Stimulated activated CD4-positive, alpha-beta T cell treated with anti-CD3 and anti-CD28 coated beads, Interleukin-15, amount 100 ng/mL, for 1 hour (primary cell): ENCODE data around the gene GIT1.
"Not testable (repeated sequence)": the region's sequence is repeated elsewhere in the genome, so short reads cannot be mapped to it uniquely, and the experiment has no call there.

Experiments used
- DNase-seq, 2 donors: peaks; one replicate each; pipeline ENCODE4 v3.0.0-alpha.2; 2020; ENCODE audit warnings: low read depth in 1 of 2, low spot score in 1 of 2

Gene GIT1

DNA sequence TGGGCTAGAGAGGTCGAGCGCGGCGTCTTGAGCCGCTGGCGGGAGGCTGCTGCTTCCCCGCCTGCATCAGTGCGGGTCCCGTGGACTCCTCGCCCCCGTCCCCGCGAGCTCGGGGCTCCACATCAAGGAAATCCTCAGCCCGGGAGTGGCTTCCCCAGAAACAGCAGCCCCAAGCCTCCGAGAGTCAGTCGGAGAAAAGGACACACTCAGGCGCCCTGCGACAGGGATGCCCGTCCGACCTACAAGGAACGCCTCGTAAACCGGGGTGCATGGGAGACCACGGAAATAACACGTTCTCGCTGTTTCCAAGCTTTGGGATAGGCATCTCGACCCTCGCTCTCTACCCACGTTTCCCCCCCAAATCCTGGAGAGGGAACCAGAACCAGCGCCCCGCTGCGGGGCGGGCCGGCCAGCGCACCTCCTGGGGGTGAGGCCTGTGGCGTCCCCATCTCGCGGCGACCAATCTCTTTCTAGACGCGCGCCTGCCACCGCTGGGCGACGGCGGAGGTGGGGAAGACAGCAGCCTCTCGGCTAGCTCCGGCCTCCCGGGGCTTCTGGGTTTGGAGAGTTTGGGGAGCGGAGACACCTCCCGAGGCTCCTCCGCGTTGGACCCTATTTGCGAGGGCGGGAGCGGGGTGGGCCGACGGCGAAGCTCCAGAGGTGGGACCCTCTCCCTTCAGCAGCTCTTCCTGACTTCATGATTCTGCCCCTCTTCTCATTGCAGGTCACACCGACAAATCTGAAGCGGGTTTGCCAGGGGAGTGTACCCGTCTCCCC, 21.7 kb downstream of the GIT1 start:
- peak; percentile 57 to 60 for DNase-seq

DNA sequence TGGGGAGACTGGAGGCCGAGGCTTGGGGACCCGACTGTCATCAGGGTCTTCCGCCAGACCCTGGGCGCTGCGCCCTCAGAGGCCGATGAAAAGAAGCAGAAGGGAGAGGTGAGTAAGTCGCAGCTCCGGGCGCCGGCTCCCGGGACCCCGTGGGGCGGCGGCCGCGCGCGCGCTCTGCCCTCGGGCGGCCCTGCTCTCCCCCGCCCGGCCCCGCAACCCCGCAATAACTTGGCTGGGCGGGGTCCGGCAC, 22.2 kb downstream of the GIT1 start:
- DNase-seq = no peak

DNA sequence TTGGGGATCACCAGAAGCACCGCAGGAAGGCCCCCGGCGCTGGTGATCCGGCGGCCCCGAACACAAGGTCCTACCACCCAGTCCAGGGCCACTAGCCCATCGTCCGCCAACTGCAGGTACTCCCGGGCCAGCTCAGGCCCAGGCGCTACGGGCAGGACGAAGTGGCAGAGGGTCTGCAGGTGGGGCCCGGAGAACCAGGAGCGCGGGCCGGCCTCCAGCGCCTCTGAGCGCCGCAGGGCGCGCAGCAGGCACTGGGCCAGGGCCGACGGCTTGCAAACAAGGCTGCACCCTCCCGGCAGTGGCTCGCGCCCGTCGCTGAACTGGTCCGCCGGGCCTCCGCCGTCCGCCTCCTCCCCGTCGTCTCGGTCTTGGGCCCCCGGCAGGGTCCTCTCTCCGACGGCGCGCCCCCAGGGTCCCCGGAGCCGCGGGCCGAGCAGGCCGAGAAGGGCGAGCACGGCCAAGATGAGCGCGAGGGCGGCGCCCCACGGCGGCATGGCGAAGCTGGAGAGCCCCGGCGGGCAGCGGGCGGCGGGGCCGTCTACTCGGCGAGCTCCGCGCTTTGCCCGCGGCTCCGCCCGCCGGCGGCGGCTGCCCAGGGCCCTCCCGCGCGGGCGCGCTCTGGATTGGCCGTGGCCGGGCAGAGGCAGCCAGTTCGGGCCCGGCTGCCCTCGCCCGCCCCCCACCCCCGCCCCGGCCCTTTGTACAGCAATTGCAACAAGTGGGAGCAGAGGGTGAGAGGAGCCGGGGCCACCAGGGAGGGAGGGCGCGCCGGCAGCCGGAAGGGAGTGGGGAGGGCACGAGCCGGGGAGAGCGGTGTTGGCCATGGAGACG, 22.8 kb downstream of the GIT1 start, which contains the start of gene ABHD15:
ABHD15 (minus strand) TSS at position 565 of the 831 bp plus-strand sequence; CDS start at position 494, 71 bp downstream.
- DNase-seq = no peak

DNA sequence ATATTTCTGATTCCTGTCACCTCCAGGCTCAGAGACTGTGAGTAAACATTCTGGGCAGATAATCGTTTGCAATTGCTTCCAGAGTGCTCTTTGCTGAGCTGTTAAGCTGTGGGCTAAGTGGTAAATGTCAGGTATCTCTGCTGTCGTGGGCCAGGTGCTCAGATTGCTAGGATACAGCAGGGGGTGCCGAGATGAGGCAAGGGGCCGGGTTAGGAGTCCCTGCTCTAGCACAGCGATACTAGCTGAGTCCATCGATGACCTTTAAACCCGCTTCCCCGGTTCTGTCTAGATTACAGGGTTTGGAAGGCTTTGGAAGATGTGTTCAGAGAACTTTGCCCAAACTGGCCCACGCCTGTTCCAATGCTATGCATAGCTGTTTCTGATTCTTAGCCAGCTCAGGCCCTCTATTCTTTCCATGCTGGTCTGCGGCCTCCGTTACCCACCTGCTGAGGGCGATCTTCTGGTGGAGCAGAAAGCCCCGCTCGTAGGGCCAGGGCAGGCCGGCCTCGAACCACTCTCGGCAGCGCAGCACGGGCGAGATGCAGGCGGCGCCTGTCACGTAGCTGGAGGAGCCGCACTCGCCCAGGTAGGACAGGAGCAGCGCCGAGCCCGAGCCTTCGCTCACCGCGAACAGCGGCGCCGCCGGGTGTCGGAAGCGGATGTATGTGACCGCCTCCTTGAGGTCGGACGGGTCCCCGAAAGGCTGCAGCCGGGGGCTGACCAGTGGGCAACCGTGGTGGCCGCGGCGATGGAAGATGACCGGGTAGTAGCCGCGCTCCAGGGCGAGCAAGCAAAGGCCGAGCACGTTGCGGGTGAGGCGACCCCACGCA, 23.6 kb downstream of the GIT1 start:
- DNase-seq = peak in 1 of 2 donors; percentile 48

DNA sequence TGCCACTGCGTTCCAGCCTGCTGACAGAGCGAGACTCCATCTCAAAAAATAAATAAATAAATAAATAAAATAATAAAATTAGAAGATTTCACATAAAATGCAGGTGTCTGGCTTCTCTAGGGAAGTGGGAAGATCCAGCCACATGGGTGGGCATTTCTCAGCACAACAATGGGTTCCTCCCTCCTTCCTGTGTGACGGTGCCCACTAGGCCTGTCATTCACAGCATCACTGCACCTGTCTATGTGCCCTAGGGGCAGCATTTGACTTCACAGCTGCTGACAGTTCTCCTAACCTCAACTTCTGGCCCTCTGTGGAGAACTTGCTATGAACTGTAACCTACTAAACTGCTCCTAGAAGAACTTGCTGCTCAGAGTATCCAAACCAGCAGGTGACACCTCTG, 25.6 kb downstream of the GIT1 start:
- no peak for DNase-seq

DNA sequence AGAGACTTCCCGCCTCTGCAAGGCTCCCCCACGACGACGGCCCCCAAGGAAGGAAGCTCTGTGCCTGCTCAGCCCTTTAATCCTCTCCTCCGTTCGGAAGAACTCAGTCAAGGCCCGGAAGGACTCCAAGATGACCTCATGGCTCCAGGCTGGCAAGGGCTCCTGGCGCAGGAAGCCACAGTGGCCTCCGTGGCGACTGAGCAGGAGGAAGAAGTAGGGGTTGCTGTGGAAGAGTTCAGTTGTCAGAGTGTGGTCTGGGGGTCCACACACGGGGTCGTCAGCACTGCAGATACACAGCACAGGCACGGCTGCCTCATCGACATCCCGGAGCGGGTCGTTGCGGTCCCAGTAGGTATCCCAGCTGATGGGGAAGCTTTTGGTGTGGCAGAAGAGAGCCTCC, 26.8 kb downstream of the GIT1 start:
- no peak for DNase-seq

DNA sequence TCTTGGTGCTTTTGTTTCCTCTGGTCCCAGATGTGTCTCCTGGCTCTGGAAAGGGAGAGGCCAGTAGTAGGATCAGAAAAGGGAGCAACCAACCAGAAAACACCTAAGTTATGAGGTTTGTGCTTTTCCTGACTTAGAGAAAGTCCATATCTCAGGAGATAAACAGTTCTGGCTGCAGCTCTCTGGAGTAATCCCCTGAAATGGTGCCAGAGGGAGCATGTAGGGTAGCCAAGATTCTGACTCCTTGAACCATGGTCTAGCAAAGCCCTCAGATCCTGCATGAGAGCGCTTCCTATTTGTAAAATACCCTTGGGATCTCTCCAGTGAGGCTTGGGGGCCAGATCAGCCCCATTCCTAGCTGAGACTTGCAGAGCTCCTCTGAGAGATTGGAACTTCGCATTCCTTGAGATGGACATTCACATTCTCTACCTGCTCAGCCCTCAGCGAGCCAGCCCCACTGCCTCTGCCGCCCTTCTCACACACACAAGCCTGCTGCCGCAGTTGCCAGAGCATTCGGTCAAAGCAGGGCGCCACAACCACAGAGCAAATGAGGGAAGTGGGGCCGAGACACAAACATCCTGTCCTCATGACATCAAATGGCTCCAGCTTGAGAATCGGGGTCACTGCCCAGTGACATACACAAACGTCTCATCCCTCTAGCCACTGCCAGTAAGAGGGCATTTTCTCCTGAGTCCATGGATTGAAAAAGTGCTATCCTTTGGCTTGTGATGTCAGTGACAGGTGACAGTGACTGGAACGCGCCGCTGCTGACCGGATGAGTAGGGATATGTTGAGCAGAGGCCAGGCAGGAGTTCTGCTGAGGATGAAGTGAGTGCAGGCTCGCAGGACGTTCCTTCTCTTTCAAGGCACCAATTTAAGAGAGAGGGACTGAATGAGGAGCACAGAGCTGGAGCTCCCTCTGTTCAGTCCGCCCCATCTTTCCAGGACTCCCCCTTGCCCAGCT, 27.6 kb downstream of the GIT1 start:
- DNase-seq = no peak

DNA sequence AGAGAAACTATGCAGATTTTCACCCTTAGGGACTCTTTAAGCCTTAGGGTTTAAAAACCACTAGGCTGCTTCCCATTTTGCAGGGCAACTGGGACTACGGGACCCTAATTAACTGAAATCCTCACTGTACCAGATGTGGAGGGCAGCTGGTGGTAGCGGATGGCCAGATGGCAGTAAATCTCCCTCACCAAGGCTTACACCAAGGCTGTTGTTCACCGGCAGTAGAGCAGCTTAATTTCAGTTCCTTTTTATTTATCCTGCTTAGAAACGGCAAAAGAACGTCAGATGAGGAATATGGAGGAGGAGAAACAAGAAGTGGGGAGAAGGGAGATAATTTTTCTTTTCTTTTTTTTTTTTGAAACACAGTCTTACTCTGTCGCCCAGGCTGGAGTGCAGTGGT, 29.1 kb downstream of the GIT1 start:
- DNase-seq = no peak

DNA sequence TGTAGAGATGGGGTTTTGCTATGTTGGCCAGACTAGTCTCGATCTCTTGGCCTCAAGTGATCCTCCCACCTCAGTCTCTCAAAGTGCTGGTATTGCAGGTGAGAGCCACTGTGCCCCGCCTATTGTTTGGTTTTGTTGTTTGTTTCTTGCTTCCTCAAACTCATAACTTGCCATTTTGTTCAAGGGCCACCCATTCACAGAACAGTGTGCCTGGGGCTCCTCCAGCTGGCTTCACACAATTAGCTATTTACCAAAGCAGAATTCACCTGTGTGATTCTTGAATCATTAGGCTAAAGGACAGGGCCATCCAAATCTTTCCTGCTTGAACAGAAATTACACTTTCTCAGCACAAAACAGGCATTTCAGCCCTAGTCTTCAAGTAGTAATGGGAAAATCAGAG, 29.8 kb downstream of the GIT1 start:
- DNase-seq = no peak

DNA sequence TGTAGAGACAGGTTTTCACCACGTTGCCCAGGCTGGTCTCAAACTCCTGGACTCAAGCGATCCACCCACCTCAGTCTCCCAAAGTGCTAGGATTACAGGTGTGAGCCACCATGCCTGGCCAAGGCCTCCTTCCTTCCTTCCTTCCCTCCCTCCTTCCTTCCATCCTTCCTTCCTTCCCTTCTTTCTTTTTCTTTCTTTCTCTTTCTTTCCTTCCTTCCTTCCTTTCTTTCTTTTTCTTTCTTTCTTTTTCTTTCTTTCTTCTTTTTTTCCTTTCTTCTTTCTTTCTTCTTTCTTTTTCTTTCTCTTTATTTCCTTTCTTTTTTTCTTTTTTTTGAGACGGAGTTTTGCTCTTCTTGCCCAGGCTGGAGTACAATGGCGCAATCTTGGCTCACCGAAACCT, 31.3 kb downstream of the GIT1 start:
- not testable (repeated sequence) for DNase-seq

DNA sequence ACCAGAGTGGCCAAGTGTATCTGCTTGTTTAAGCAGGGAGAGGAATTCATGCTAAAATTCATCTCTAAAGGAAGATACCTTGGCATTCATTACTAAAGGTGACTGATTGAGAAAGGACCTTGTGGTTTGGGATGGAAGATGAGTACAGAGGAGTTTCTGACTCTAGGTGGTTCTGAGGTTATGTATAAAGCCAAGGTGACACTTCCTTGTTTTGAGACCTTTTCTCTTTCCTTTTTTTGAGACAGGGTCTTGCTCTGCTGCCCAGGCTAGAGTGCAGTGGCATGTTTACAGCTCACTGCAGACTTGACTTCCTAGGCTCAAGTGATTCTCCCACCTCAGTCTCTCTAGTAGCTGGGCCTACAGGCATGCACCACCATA, 31.7 kb downstream of the GIT1 start:
- no peak for DNase-seq

DNA sequence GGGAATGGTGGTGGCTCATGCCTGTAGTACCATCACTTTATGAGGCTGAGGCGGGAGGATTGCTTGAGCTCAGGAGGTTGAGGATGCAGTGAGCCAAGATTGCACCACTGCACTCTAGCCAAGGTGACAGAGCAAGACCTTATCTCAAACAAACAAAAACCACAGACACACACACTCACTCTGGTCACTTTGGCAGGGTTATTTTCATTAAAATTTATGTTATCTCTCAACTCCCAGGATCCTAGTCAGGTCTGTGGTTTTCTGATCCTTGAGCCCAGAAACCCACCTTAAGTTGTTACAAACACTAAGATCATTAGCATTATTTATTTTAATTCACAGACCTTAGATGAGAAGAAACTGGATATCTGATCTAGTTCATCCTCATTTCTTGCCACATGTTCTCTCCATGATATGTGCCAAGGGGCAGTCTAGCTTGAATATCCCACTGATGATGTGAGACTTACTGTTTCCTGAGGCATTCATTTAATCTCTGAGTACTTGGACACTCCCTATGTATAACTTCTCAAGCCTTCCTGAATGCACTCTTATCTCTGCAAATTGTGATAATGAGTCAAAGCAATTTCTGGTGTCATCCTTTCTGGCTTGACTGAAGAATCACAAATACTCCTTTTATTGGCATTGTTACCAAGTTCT, 32.2 kb downstream of the GIT1 start:
- DNase-seq = no peak

DNA sequence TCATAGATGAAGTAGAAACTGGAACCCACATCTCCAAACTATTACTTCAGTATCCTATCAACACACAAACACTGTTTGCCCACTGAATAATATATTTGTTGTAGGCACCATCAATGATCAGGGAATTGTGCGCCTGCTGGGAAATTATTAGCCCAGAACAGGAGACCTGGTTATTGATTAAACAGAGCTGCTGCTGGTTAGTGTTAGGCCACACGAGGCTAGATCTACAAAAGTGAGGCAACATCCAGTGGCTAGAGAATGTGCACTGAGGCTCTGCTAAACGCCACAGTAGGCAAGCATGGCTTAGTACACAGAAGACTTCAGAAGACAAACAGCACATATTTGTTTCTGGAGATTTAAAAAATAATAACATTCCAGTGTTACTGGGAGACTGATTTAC, 33.6 kb downstream of the GIT1 start:
- DNase-seq = no peak

DNA sequence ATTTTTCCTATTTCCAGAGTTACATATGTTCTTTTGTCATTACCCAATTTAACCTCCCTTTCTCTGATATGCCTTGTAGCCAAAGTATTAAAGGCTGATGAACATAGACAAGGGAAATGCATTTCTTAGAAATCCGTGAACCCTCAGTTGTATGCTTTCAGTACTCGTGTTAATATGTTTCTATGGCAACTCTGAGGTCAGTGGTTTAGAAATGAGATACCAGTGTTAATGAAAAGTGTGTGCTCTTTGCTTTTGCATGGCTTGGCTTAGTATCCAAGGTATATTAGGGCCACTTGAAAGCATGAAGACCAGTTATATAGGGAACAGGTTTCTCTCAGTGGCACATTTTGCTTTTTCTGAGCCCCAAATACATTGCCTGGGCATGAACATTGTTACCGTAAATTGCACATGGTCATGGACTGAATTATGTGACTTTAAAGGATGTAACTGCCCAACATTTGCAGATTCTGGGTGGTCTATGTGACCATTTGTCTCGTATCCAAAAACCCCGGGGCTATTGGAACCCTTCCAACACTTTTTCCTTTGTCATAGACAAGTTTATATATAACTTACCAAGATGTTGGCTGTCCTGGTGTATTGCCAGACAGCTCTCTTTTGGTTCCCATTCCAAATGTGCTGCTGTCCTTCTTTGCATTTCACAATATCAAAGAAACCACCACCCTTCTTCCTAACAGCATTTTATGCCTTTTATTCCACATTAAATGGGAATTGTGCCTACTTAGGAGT, 40.1 kb downstream of the GIT1 start:
- no peak for DNase-seq

DNA sequence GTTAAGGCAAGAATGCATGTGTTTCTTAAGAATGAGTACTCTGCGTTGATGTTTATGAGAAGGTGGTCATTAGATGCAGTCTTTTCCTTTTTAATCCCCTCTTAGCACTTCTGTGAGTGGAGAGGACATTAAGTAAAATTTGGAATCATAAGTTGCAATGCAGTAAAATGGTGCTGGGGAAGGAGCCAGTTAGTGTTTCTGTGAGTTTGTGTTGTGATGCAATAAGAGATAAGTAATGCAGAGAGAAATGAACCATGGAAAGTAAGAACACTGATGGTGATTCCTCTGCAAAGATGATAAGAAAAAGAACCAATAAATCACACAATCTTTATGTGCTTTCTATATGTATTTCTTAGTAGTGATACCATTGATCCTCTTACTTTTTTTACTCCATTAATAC, 42.6 kb downstream of the GIT1 start:
- no peak for DNase-seq

DNA sequence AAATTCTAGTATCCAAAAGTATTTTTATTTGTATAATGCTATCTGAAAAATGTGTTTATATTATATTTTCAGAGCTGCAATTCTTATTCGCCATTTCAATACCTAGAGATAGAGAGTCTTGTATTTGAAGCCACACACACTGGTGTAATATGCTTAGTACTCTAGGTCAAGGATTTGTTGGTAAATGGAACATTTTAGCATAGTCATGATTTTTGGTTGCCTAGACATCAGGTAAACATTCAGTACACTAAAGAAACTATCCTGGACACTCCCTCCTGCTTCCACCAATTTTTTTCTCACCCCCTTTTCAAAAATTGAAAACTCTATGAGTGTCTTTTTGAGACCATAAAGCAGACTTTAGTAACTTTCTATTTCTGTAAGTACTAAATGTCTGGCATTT, 43.4 kb downstream of the GIT1 start:
- no peak for DNase-seq

DNA sequence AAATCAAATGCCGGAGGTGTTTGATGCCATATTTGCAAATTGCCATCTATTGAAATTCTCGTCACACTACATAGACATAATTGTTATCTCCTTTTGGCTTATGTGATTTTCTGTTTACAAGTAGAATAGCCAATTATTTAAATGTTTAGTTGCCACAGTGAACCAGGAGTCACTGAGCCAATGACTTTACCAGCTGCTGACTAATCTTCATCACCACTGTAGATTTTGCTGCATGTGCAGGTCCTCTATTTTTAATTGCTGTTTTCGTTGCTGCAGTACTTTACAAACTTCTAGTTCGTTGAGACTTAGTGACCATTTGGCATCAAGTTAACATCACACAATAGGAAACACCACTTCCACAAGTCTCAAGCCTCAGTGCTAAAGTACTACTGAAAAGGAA, 45.4 kb downstream of the GIT1 start:
- no peak for DNase-seq

DNA sequence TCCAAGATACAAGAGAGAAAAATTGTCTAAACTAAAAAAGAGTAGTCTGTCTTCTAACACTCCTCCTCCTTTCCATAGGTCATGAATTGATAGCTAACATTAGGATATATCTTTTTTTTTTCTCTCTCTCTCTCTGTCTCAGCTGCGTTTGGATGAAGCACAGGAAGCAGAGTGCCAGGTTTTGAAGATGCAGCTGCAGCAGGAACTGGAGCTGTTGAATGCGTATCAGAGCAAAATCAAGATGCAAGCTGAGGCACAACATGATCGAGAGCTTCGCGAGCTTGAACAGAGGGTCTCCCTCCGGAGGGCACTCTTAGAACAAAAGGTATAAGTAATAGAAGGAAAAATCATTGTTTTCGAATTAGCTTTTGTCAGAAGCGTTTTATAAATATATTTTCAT, 55.5 kb downstream of the GIT1 start:
- DNase-seq = no peak

DNA sequence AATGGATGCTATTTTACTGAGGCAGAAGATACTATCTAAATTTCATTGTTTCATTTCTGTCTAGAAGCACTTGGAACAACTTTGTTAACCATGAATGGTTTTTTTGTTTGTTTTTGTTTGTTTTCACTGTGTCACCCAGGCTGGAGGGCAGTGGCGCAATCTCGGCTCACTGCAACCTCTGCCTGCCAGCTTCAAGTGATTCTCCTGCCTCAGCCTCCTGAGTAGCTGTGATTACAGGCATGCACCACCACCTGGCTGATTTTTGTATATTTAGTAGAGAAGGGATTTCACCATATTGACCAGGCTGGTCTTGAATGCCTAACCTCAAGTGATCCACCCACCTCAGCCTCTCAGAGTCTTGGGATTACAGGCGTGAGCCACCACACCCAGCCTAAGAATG, 63.1 kb downstream of the GIT1 start:
- no peak for DNase-seq

DNA sequence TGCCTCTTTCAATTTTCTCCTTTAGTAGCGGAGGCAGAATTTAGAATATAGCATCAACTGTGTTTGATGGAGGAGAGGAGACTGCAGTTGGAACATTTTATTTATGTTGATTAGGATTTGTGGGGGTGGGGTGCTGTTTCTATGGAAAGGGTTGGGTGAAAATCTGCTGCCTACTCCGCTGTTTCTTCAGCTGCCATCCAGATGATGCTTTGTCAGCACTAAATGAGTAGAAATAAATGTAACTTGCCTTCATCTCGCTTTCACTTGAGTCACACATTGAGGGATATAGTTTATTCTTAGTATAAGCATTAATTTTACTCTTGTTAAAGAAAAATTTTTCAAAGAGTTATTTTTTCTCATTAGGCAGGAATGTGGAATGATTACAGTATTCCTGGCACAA, 64.8 kb downstream of the GIT1 start:
- DNase-seq = no peak
